ENCODE results near the gene C9orf85.

DNA sequence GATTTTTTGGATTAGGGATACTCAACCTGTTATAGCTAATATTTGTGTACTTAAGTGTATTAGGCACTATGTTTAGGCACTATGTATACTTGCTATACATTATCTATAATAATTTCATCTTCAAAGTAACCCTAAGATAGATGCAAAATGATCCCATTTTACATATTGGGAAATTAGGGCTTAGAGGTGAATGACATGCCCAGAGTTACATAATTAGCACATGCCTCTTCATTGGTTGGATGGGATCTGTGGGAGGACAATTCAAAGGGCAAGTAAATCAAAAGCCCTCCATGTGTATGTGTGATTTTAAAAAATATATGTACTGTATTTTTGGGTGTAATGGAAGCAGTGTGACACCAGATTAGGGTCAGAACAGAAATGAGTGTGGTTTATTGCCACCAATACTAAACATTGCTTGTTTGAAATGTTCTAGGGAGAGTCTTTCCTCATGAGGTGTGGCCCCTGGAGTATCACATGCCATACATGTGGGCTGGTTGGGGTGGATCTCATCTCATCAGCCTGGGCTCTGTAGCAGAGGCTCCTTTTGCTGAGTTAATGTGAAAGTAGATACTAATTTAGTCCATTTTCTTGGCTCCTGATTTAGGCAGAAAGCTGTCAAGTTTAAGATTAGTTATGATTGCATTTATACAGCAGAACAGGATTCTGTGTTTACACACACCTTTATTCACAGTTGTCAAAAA lies 5.5 kb downstream of the C9orf85 start:
- no peak for TF ChIP-seq POLR2A (IDR thresholded peaks at IDR 0.05; ENCODE audit: low read depth, low read length)
- no peak for TF ChIP-seq POLR2AphosphoS5 (IDR thresholded peaks at IDR 0.05; ENCODE audit: low read depth, low read length)
- no peak for TF ChIP-seq TAF1 (IDR thresholded peaks at IDR 0.05; ENCODE audit: borderline replicate concordance, low read depth, low read length)
